IMR-90 (cell line): Measurements from ENCODE around the gene MRPS25. TPM values are rescaled to one million over a fixed set of nuclear protein-coding genes. Genes with fewer than 3 reads are reported as not detected.

Experiments used
- ATAC-seq: fragments of 200-7000 bp; cut with Tn5 transposase; 2 replicates; pipeline ENCODE4 v1.9.1; 2020; ENCODE audit warnings: low read depth, mild to moderate bottlenecking, moderate library complexity
- BruUV-seq: library from RNA; stranded (reverse); fragments of 400-500 nt; replicated peaks from 2 replicates; lab custom pipeline; 2021; lab: Mats Ljungman, UMichigan
- CTCF ChIA-PET: fragments of 300-600 bp; formaldehyde crosslinking; extraction: SDS; loops from one replicate; lab custom pipeline; 2021; ENCODE audit warnings: antibody characterized with exemption; lab: Yijun Ruan, JAX
- POLR2A ChIA-PET: fragments of 300-600 bp; sonication (Branson Sonifier 250); formaldehyde crosslinking; loops from one replicate; lab custom pipeline; 2022; ENCODE audit warnings: antibody characterized with exemption; ENCODE audit not compliant: unreplicated experiment; lab: Charles Lee
- DNase-seq: peaks from one replicate; pipeline ENCODE4 v3.0.0; 2013
- H2AFZ ChIP-seq: replicated peaks from 2 replicates; pipeline ENCODE3; 2013; ENCODE audit warnings: low read length, mild to moderate bottlenecking; ENCODE audit not compliant: poor library complexity
- H2AK5ac ChIP-seq: 2 replicates; pipeline ENCODE4 v1.6.1; 2013; ENCODE audit warnings: low read depth, low read length, inconsistent platforms
- H2AK9ac ChIP-seq: replicated peaks from 2 replicates; pipeline ENCODE3; 2013; ENCODE audit warnings: mild to moderate bottlenecking, low read depth, low read length, moderate library complexity; ENCODE audit not compliant: poor library complexity
- H2BK120ac ChIP-seq: 2 replicates; pipeline ENCODE4 v1.6.1; 2013; ENCODE audit warnings: low read depth, low read length, inconsistent platforms
- H2BK15ac ChIP-seq: 3 replicates; pipeline ENCODE4 v1.6.1; 2013; ENCODE audit warnings: low read depth, low read length, inconsistent platforms
- H2BK20ac ChIP-seq: 2 replicates; pipeline ENCODE4 v1.6.1; 2013; ENCODE audit warnings: low read depth, mild to moderate bottlenecking, inconsistent platforms, low read length, moderate library complexity
- H2BK5ac ChIP-seq: 2 replicates; pipeline ENCODE4 v1.6.1; 2013; ENCODE audit warnings: mild to moderate bottlenecking, low read depth, low read length, inconsistent platforms; ENCODE audit not compliant: poor library complexity, severe bottlenecking
- H3K14ac ChIP-seq: replicated peaks from 2 replicates; pipeline ENCODE4 v1.6.1; 2013; ENCODE audit warnings: low read depth, low read length, inconsistent platforms
- H3K18ac ChIP-seq: 2 replicates; pipeline ENCODE4 v1.6.1; 2013; ENCODE audit warnings: low read depth, low read length, control low read depth
- H3K23ac ChIP-seq: 2 replicates; pipeline ENCODE4 v1.6.1; 2013; ENCODE audit warnings: low read depth, low read length, inconsistent platforms
- H3K27ac ChIP-seq: 2 replicates; pipeline ENCODE4 v1.5.1; 2013; ENCODE audit warnings: mild to moderate bottlenecking, control low read depth, low read length; ENCODE audit not compliant: insufficient read depth
- H3K27me3 ChIP-seq: 2 replicates; pipeline ENCODE4 v1.6.1; 2013; ENCODE audit warnings: low read length; ENCODE audit not compliant: control insufficient read depth, insufficient read depth
- H3K36me3 ChIP-seq: 2 replicates; pipeline ENCODE4 v1.6.1; 2013; ENCODE audit warnings: low read length, mixed read lengths; ENCODE audit not compliant: control insufficient read depth, insufficient read depth
- H3K4ac ChIP-seq: 2 replicates; pipeline ENCODE4 v1.6.1; 2013; ENCODE audit warnings: low read depth, low read length, inconsistent platforms
- H3K4me1 ChIP-seq: 2 replicates; pipeline ENCODE4 v1.6.1; 2013; ENCODE audit warnings: low read length, mixed read lengths; ENCODE audit not compliant: control insufficient read depth, insufficient read depth
- H3K4me2 ChIP-seq: 2 replicates; pipeline ENCODE4 v1.6.1; 2013; ENCODE audit warnings: low read depth, mild to moderate bottlenecking, control low read depth, low read length, moderate library complexity
- H3K4me3 ChIP-seq: 2 replicates; pipeline ENCODE4 v1.5.1; 2013; ENCODE audit warnings: low read depth, mild to moderate bottlenecking, control low read depth, low read length, moderate library complexity; ENCODE audit not compliant: insufficient read depth
- H3K56ac ChIP-seq: 2 replicates; pipeline ENCODE4 v1.6.1; 2013; ENCODE audit warnings: low read length, inconsistent platforms; ENCODE audit not compliant: insufficient read depth; ENCODE audit errors: extremely low read depth
- H3K79me1 ChIP-seq, 2 experiments: 2 replicates each; pipeline ENCODE4 v1.6.1; 2013; ENCODE audit warnings: low read length in 2 of 2, inconsistent platforms in 1 of 2, low read depth in 1 of 2
- H3K9ac ChIP-seq: 2 replicates; pipeline ENCODE4 v1.6.1; 2013; ENCODE audit warnings: low read depth, low read length, control low read depth
- H3K9me1 ChIP-seq: 2 replicates; pipeline ENCODE4 v1.6.1; 2013; ENCODE audit warnings: low read length, inconsistent platforms; ENCODE audit not compliant: insufficient read depth
- H3K9me3 ChIP-seq: 2 replicates; pipeline ENCODE4 v1.6.1; 2013; ENCODE audit warnings: low read length; ENCODE audit not compliant: control insufficient read depth, insufficient read depth
- H4K20me1 ChIP-seq: 2 replicates; pipeline ENCODE4 v1.6.1; 2013; ENCODE audit warnings: low read length, inconsistent platforms; ENCODE audit not compliant: insufficient read depth
- H4K5ac ChIP-seq: 2 replicates; pipeline ENCODE4 v1.6.1; 2013; ENCODE audit warnings: mild to moderate bottlenecking, low read depth, low read length, control low read depth
- H4K8ac ChIP-seq, 2 experiments: 2 replicates each; pipeline ENCODE4 v1.6.1; 2013; ENCODE audit warnings: low read depth in 2 of 2, low read length in 2 of 2, control low read depth in 1 of 2, inconsistent platforms in 1 of 2
- H4K91ac ChIP-seq: 2 replicates; pipeline ENCODE4 v1.6.1; 2013; ENCODE audit warnings: low read depth, low read length, inconsistent platforms; ENCODE audit not compliant: insufficient read depth
- BHLHE40 ChIP-seq: fragments of 150-350 bp; IDR thresholded peaks from 2 replicates; pipeline ENCODE4 v1.6.1; 2016; ENCODE audit warnings: mild to moderate bottlenecking, low read depth, low read length
- CEBPB ChIP-seq: IDR thresholded peaks from 2 replicates; pipeline ENCODE4 v1.6.1; 2012; ENCODE audit warnings: low read depth, low read length, improper control_type of control experiment
- CHD1 ChIP-seq: IDR thresholded peaks from 2 replicates; pipeline ENCODE4 v1.6.1; 2012; ENCODE audit warnings: low read depth, low read length, improper control_type of control experiment
- CTCF ChIP-seq: conservative IDR thresholded peaks from 2 replicates; pipeline ENCODE4 v1.5.1; 2012; ENCODE audit warnings: mild to moderate bottlenecking, low read depth, low read length, improper control_type of control experiment
- ELK1 ChIP-seq: fragments of 150-350 bp; IDR thresholded peaks from 2 replicates; pipeline ENCODE4 v1.6.1; 2016; ENCODE audit warnings: low read depth, mild to moderate bottlenecking, low read length, moderate library complexity, borderline replicate concordance
- FOS ChIP-seq: fragments of 150-350 bp; IDR thresholded peaks from 2 replicates; pipeline ENCODE4 v1.6.1; 2016; ENCODE audit warnings: low read depth, low read length
- MAFK ChIP-seq: IDR thresholded peaks from 2 replicates; pipeline ENCODE4 v1.6.1; 2012; ENCODE audit warnings: low read depth, low read length, improper control_type of control experiment
- MAZ ChIP-seq: IDR thresholded peaks from 2 replicates; pipeline ENCODE4 v1.6.1; 2012; ENCODE audit warnings: low read depth, mild to moderate bottlenecking, low read length, improper control_type of control experiment, moderate library complexity, borderline replicate concordance
- MXI1 ChIP-seq: IDR thresholded peaks from 2 replicates; pipeline ENCODE4 v1.6.1; 2012; ENCODE audit warnings: low read depth, mild to moderate bottlenecking, low read length, moderate library complexity, borderline replicate concordance
- NFE2L2 ChIP-seq: fragments of 150-350 bp; IDR thresholded peaks from 2 replicates; pipeline ENCODE4 v1.6.1; 2016; ENCODE audit warnings: low read depth, mild to moderate bottlenecking, low read length
- POLR2A ChIP-seq: IDR thresholded peaks from 2 replicates; pipeline ENCODE4 v1.6.1; 2012; ENCODE audit warnings: mild to moderate bottlenecking, low read depth, low read length
- RAD21 ChIP-seq: IDR thresholded peaks from 2 replicates; pipeline ENCODE4 v1.6.1; 2012; ENCODE audit warnings: low read length, improper control_type of control experiment
- RCOR1 ChIP-seq: IDR thresholded peaks from 2 replicates; pipeline ENCODE4 v1.6.1; 2012; ENCODE audit warnings: mild to moderate bottlenecking, low read length, improper control_type of control experiment; ENCODE audit not compliant: insufficient replicate concordance
- RFX5 ChIP-seq: IDR thresholded peaks from 2 replicates; pipeline ENCODE4 v1.8.0; 2012; ENCODE audit warnings: low read depth, mild to moderate bottlenecking, low read length, moderate library complexity
- SMC3 ChIP-seq: fragments of 150-350 bp; IDR thresholded peaks from 2 replicates; pipeline ENCODE4 v1.6.1; 2016; ENCODE audit warnings: low read depth, mild to moderate bottlenecking, antibody characterized with exemption, low read length, moderate library complexity
- WGBS, 2 experiments: methylation state at CpG; one replicate each; pipeline versions ENCODE4 v1.1.5 to v1.1.7; 2013; ENCODE audit warnings: missing lambda C conversion rate in 2 of 2; ENCODE audit not compliant: insufficient read length in 1 of 2; ENCODE audit errors: extremely low coverage in 2 of 2; 5-methylcytosine and 5-hydroxymethylcytosine counted together
- dilution Hi-C: fragments of 300-500 bp; cut with HindIII; formaldehyde crosslinking; loops from one replicate; pipeline ENCODE4 v1.14.3; 2018; ENCODE audit warnings: low sequenced_read_pairs; ENCODE audit not compliant: unreplicated experiment
- in situ Hi-C: fragments of 300-500 bp; cut with MboI; formaldehyde crosslinking; loops from 3 replicates; pipeline ENCODE4 v1.14.3; 2019; ENCODE audit warnings: low sequenced_read_pairs, inconsistent platforms, mixed read lengths
- intact Hi-C: fragments of 100-400 bp; cut with micrococcal nuclease; formaldehyde crosslinking; loops from 2 replicates; pipeline ENCODE4 v1.10.0; 2022
- polyA plus RNA-seq, 3 experiments: library from polyadenylated mRNA; depleted of rRNA; stranded (reverse); fragments of >200 nt; gene quantifications; 2 replicates each; pipeline ENCODE4 v1.2.3, GENCODE V29; 2012; ENCODE audit warnings: low replicate concordance in 1 of 3
- total RNA-seq: library from RNA; depleted of rRNA; stranded (reverse); fragments of >200 nt; gene quantifications from 2 replicates; pipeline ENCODE4 v1.2.3, GENCODE V29; 2012

MRPS25 gene
- total and polyA plus RNA-seq, 2 of the 4 experiments (the other 2 are of a cell fraction), result 9.0 to 20.8 TPM

- no peak for ATAC-seq
- Histone ChIP-seq H3K23ac (no peak overlapping the region), H3K4me2 (no peak overlapping the region), H2BK15ac (no peak overlapping the region), H3K9me3 (no peaks in the 10 kb centered on the region), H4K20me1 (peaks cover 13% of the 10 kb centered on the region), H3K9me1 (no peaks in the 10 kb centered on the region; the same call in 1 of the 2 replicates), H3K4ac (no peak overlapping the region), H2BK120ac (no peak overlapping the region), H2AK9ac (no peak overlapping the region), H2BK5ac (no peak overlapping the region), H3K9ac (no peak overlapping the region), H3K18ac (no peak overlapping the region), H4K91ac (no peak overlapping the region), H2AFZ (no peak overlapping the region), H3K27ac (no peak overlapping the region), H4K8ac (no peak overlapping the region), H3K27me3 (no peaks in the 10 kb centered on the region), H3K4me1 (peaks cover 3% of the 10 kb centered on the region; the same call in 1 of the 2 replicates), H3K14ac (no peak overlapping the region), H3K79me1 (peaks cover 42 to 47% of the 10 kb centered on the region in 2 experiments), H3K56ac (no peak overlapping the region), H4K5ac (no peak overlapping the region), H3K4me3 (no peak overlapping the region), H2BK20ac (no peak overlapping the region), H3K36me3 (peaks cover 39% of the 10 kb centered on the region), H2AK5ac (no peak overlapping the region)
- no TSS peak for BruUV-seq
- dilution Hi-C loops (no loop called here), in situ Hi-C loops (no loop called here), intact Hi-C loops (loop anchor here (5.0 kb wide), 1 partner anchor 125 kb away; no protein-coding TSS in a partner anchor)
- POLR2A ChIA-PET, result no interaction called here
- WGBS, 2 experiments, result 95% methylated on average over 6 of the region's 14 CpGs; no CpG with 5 or more reads in 1 of the 2 experiments
- CTCF ChIA-PET, result interaction anchor here (0.6 kb wide), 1 partner anchor 41 kb away, joined by 3 read pairs; no protein-coding TSS in a partner anchor
- no peak for DNase-seq
- TF ChIP-seq MXI1 (no peak), CEBPB (no peak), FOS (no peak), RCOR1 (no peak), ELK1 (no peak), CHD1 (no peak), NFE2L2 (no peak), SMC3 (no peak), MAZ (no peak), BHLHE40 (no peak), RFX5 (no peak), POLR2A (no peak), CTCF (no peak), RAD21 (no peak), MAFK (no peak)
Observed at GRCh38 chr3:15052335-15053242, 12.5 kb downstream of the MRPS25 start.
